HCT116 (cell line): Measurements from ENCODE around the gene WDR33. TPM values are rescaled to one million over a fixed set of nuclear protein-coding genes. Genes with fewer than 3 reads are reported as not detected.

Experiments
- ATAC-seq: fragments of 200-7000 bp; cut with Tn5 transposase; 2 replicates; pipeline ENCODE4 v1.9.1; 2020; ENCODE audit warnings: mild to moderate bottlenecking, moderate library complexity
- BruUV-seq: library from RNA; stranded (reverse); fragments of 400-500 nt; replicated peaks from 2 replicates; lab custom pipeline; 2021; lab: Mats Ljungman, UMichigan
- CTCF ChIA-PET: fragments of 300-600 bp; sonication (Branson Sonifier 250); formaldehyde crosslinking; loops from one replicate; lab custom pipeline; 2021; ENCODE audit warnings: antibody characterized with exemption; lab: Charles Lee
- POLR2A ChIA-PET: fragments of 300-600, 350-600 bp; sonication (Branson Sonifier 250); formaldehyde crosslinking; loops from one replicate; lab custom pipeline; 2021; ENCODE audit warnings: antibody characterized with exemption; lab: Charles Lee
- RAD21 ChIA-PET, 2 experiments: fragments of 300-600 bp; sonication (Branson Sonifier 250); formaldehyde crosslinking; loops; one replicate each; lab custom pipeline; 2023; ENCODE audit warnings: low total read pairs in 2 of 2; ENCODE audit not compliant: uncharacterized antibody in 2 of 2, unreplicated experiment in 2 of 2, low non-redundant PET in 1 of 2; lab: Charles Lee
- DNase-seq: peaks from one replicate; pipeline ENCODE4 v3.0.0-alpha.2; 2010; ENCODE audit warnings: low read depth, low spot score
- H2AFZ ChIP-seq: fragments of 200-600 bp; shearing (Covaris generic), sonication (generic); 2 replicates; pipeline ENCODE4 v1.6.1; 2017; ENCODE audit warnings: low read depth, mixed run types, mixed read lengths, antibody characterized with exemption, low read length; ENCODE audit not compliant: poor library complexity, severe bottlenecking
- H3K27ac ChIP-seq: 2 replicates; pipeline ENCODE4 v1.5.1; 2012; ENCODE audit warnings: low read depth, low read length
- H3K27me3 ChIP-seq: fragments of 200-600 bp; sonication (generic); 2 replicates; pipeline ENCODE4 v1.6.1; 2016; ENCODE audit warnings: mixed run types, low read length, mixed read lengths; ENCODE audit not compliant: insufficient read depth
- H3K36me3 ChIP-seq, 2 experiments: fragments of 200-500 bp in 1 of 2; fragments of 200-600 bp in 1 of 2; sonication (Bioruptor generic) in 1 of 2; sonication (generic) in 1 of 2; 2 replicates each; pipeline versions ENCODE4 v1.5.1 to v1.6.1; 2014 to 2016; ENCODE audit warnings: low read length in 2 of 2, inconsistent platforms in 1 of 2, mixed read lengths in 1 of 2, mixed run types in 1 of 2; ENCODE audit not compliant: insufficient read depth in 2 of 2, control insufficient read depth in 1 of 2
- H3K4me1 ChIP-seq, 2 experiments: fragments of 200-600 bp in 1 of 2; sonication (generic) in 1 of 2; 2 replicates each; pipeline versions ENCODE4 v1.5.1 to v1.6.1; 2012 to 2017; ENCODE audit warnings: low read length in 2 of 2, inconsistent platforms in 1 of 2, mild to moderate bottlenecking in 1 of 2, mixed read lengths in 1 of 2, mixed run types in 1 of 2, moderate library complexity in 1 of 2; ENCODE audit not compliant: insufficient read depth in 2 of 2, control insufficient read depth in 1 of 2
- H3K4me2 ChIP-seq: fragments of 200-600 bp; sonication (generic); 2 replicates; pipeline ENCODE4 v1.6.1; 2017; ENCODE audit warnings: mixed run types, low read length, mixed read lengths
- H3K4me3 ChIP-seq, 2 experiments: fragments of 200-600 bp in 1 of 2; sonication (generic) in 1 of 2; replicated peaks in 1 of 2; 2 replicates each; pipeline ENCODE4 v1.5.1; 2011 to 2016; ENCODE audit warnings: low read length in 2 of 2, control low read depth in 1 of 2, low read depth in 1 of 2, mild to moderate bottlenecking in 1 of 2, mixed read lengths in 1 of 2, mixed run types in 1 of 2
- H3K79me2 ChIP-seq: fragments of 200-600 bp; sonication (generic); 2 replicates; pipeline ENCODE4 v1.6.1; 2017; ENCODE audit warnings: mild to moderate bottlenecking, mixed run types, low read length, moderate library complexity, mixed read lengths; ENCODE audit not compliant: insufficient read depth
- H3K9ac ChIP-seq: fragments of 200-600 bp; sonication (generic); 2 replicates; pipeline ENCODE4 v1.6.1; 2016; ENCODE audit warnings: low read length, mixed read lengths
- H3K9me2 ChIP-seq: fragments of 200-600 bp; sonication (generic), shearing (Covaris generic); 2 replicates; pipeline ENCODE4 v1.6.1; 2017; ENCODE audit warnings: mixed run types, mild to moderate bottlenecking, moderate library complexity; ENCODE audit not compliant: insufficient read depth
- H3K9me3 ChIP-seq, 2 experiments: fragments of 200-500 bp in 1 of 2; fragments of 200-600 bp in 1 of 2; sonication (Bioruptor generic) in 1 of 2; sonication (generic) in 1 of 2; 2 replicates each; pipeline ENCODE4 v1.6.1; 2014 to 2017; ENCODE audit warnings: low read length in 2 of 2, mixed read lengths in 2 of 2, inconsistent platforms in 1 of 2, low read depth in 1 of 2, mild to moderate bottlenecking in 1 of 2, mixed run types in 1 of 2, moderate library complexity in 1 of 2; ENCODE audit not compliant: control insufficient read depth in 1 of 2, insufficient read depth in 1 of 2
- H4K20me1 ChIP-seq: fragments of 200-600 bp; sonication (generic), shearing (Covaris generic); 2 replicates; pipeline ENCODE4 v1.6.1; 2017; ENCODE audit warnings: mixed run types, mild to moderate bottlenecking, moderate library complexity; ENCODE audit not compliant: insufficient read depth
- CEBPB ChIP-seq: IDR thresholded peaks from 2 replicates; pipeline ENCODE4 v1.6.1; 2012; ENCODE audit warnings: low read depth
- EGR1 ChIP-seq: IDR thresholded peaks from 2 replicates; pipeline ENCODE4 v1.6.1; 2012; ENCODE audit warnings: low read depth
- MAX ChIP-seq: IDR thresholded peaks from 2 replicates; pipeline ENCODE4 v1.6.1; 2012
- POLR2AphosphoS5 ChIP-seq: IDR thresholded peaks from 2 replicates; pipeline ENCODE4 v1.6.1; 2011; ENCODE audit warnings: mild to moderate bottlenecking, low read depth, low read length, moderate library complexity
- REST ChIP-seq: IDR thresholded peaks from 2 replicates; pipeline ENCODE4 v1.6.1; 2012; ENCODE audit warnings: low read depth
- SP1 ChIP-seq: IDR thresholded peaks from 2 replicates; pipeline ENCODE4 v1.6.1; 2012; ENCODE audit warnings: low read depth
- YY1 ChIP-seq: IDR thresholded peaks from 2 replicates; pipeline ENCODE4 v1.6.1; 2011; ENCODE audit warnings: low read length, low read depth, moderate library complexity, mild to moderate bottlenecking; ENCODE audit not compliant: insufficient replicate concordance; ENCODE audit errors: extremely low read depth
- ZBTB33 ChIP-seq: IDR thresholded peaks from 2 replicates; pipeline ENCODE4 v1.6.1; 2011; ENCODE audit warnings: mild to moderate bottlenecking, low read length, moderate library complexity; ENCODE audit not compliant: insufficient replicate concordance; ENCODE audit errors: extremely low read depth
- ZFX ChIP-seq: fragments of 450-650 bp; IDR thresholded peaks from 2 replicates; pipeline ENCODE4 v1.6.1; 2017
- intact Hi-C: fragments of 100-400 bp; cut with micrococcal nuclease; formaldehyde crosslinking; loops from 2 replicates; pipeline ENCODE4 v1.10.0; 2022
- total RNA-seq: library from RNA; stranded (reverse); gene quantifications from one replicate; pipeline ENCODE4 v1.2.1, GENCODE V29; 2021; ENCODE audit not compliant: unreplicated experiment

The WDR33 gene
- total RNA-seq, 1 experiment from 2014 or later, result 52.5 TPM

GRCh38 chr2:127712999-127713398 lies 98.0 kb downstream of the WDR33 start:
- no peak for ATAC-seq
- no peak for DNase-seq
- POLR2A ChIA-PET, result no interaction called here
- Histone ChIP-seq H3K27me3 (no peaks in the 10 kb centered on the region), H3K27ac (no peak overlapping the region), H4K20me1 (no peaks in the 10 kb centered on the region), H2AFZ (no peak overlapping the region), H3K9me3 (no peaks in the 10 kb centered on the region), H3K9ac (no peak overlapping the region)
- TF ChIP-seq SP1 (no peak), EGR1 (no peak)
- TF ChIP-seq, all 23 proteins: peak for 0
- Histone ChIP-seq H3K4me2 (no peak overlapping the region), H3K4me1 (no peaks in the 10 kb centered on the region), H3K4me3 (no peak overlapping the region), H3K9me2 (no peaks in the 10 kb centered on the region), H3K79me2 (no peaks in the 10 kb centered on the region), H3K36me3 (peaks cover 15 to 19% of the 10 kb centered on the region in 2 experiments; a peak in 3 of 4 replicates)
- RAD21 ChIA-PET, result no interaction called here
- CTCF ChIA-PET, result no interaction called here
- intact Hi-C loops, result no loop called here
- no TSS peak for BruUV-seq

- Histone ChIP-seq H3K36me3 (peaks cover 9 to 31% of the 10 kb centered on the region in 2 experiments; a peak in 3 of 4 replicates), H3K9ac (no peak overlapping the region), H3K27me3 (no peaks in the 10 kb centered on the region), H4K20me1 (no peaks in the 10 kb centered on the region), H3K4me1 (no peaks in the 10 kb centered on the region), H3K79me2 (no peaks in the 10 kb centered on the region), H3K27ac (no peak overlapping the region), H2AFZ (no peak overlapping the region), H3K4me3 (no peak overlapping the region), H3K4me2 (no peak overlapping the region), H3K9me2 (no peaks in the 10 kb centered on the region), H3K9me3 (no peaks in the 10 kb centered on the region)
- BruUV-seq, result no TSS peak
- ChIA-PET CTCF (no interaction called here), POLR2A (no interaction called here), RAD21 (no interaction called here)
- TF ChIP-seq ZFX (no peak), POLR2AphosphoS5 (no peak), REST (no peak), YY1 (no peak), MAX (no peak), CEBPB (no peak), ZBTB33 (no peak)
- intact Hi-C loops, result no loop called here
- ATAC-seq, result no peak
- DNase-seq, result no peak
These were observed 101.6 kb downstream of the WDR33 start for GRCh38 chr2:127709336-127709735.
